HEK293 (cell line): ENCODE results near the gene NAPB.

Source experiments
- HIC1 ChIP-seq: fragments of 450-650 bp; formaldehyde crosslinking; IDR thresholded peaks from 2 replicates; pipeline ENCODE4 v1.5.1; 2016; ENCODE audit warnings: missing biosample characterization, missing genetic modification characterization
- KLF9 ChIP-seq: fragments of 450-650 bp; formaldehyde crosslinking; IDR thresholded peaks from 2 replicates; pipeline ENCODE4 v1.5.1; 2016; ENCODE audit warnings: missing biosample characterization, missing genetic modification characterization, low read depth
- MZF1 ChIP-seq: fragments of 450-650 bp; formaldehyde crosslinking; IDR thresholded peaks from 2 replicates; pipeline ENCODE4 v1.5.1; 2017; ENCODE audit warnings: missing biosample characterization, missing genetic modification characterization, borderline replicate concordance
- OSR2 ChIP-seq: fragments of 450-650 bp; formaldehyde crosslinking; IDR thresholded peaks from 2 replicates; pipeline ENCODE4 v1.5.1; 2016; ENCODE audit warnings: missing biosample characterization, missing genetic modification characterization
- PBX3 ChIP-seq: sonication (generic); formaldehyde crosslinking; IDR thresholded peaks from 2 replicates; pipeline ENCODE4 v1.8.1; 2022; ENCODE audit warnings: mild to moderate bottlenecking, moderate library complexity, missing genetic modification reagents
- ZBTB1 ChIP-seq: fragments of 450-650 bp; formaldehyde crosslinking; IDR thresholded peaks from 2 replicates; pipeline ENCODE4 v1.5.1; 2016; ENCODE audit warnings: missing biosample characterization, missing genetic modification characterization
- ZBTB7A ChIP-seq: fragments of 450-650 bp; formaldehyde crosslinking; IDR thresholded peaks from 2 replicates; pipeline ENCODE4 v1.5.1; 2016; ENCODE audit warnings: low read depth, missing biosample characterization, missing genetic modification characterization
- ZFP41 ChIP-seq: fragments of 450-650 bp; formaldehyde crosslinking; IDR thresholded peaks from 2 replicates; pipeline ENCODE4 v1.5.1; 2016; ENCODE audit warnings: missing biosample characterization, missing genetic modification characterization, borderline replicate concordance
- ZFP69B ChIP-seq: fragments of 450-650 bp; formaldehyde crosslinking; IDR thresholded peaks from 2 replicates; pipeline ENCODE4 v1.5.1; 2016; ENCODE audit warnings: missing biosample characterization, missing genetic modification characterization
- ZNF138 ChIP-seq: fragments of 450-650 bp; formaldehyde crosslinking; IDR thresholded peaks from 2 replicates; pipeline ENCODE4 v1.5.1; 2016; ENCODE audit warnings: missing biosample characterization, missing genetic modification characterization, borderline replicate concordance
- ZNF202 ChIP-seq: fragments of 450-650 bp; formaldehyde crosslinking; IDR thresholded peaks from 2 replicates; pipeline ENCODE4 v1.5.1; 2016; ENCODE audit warnings: missing biosample characterization, missing genetic modification characterization, borderline replicate concordance
- ZNF214 ChIP-seq: fragments of 450-650 bp; formaldehyde crosslinking; IDR thresholded peaks from 2 replicates; pipeline ENCODE4 v1.5.1; 2017; ENCODE audit warnings: missing biosample characterization, mild to moderate bottlenecking, missing genetic modification characterization, borderline replicate concordance
- ZNF23 ChIP-seq: fragments of 450-650 bp; formaldehyde crosslinking; IDR thresholded peaks from 2 replicates; pipeline ENCODE4 v1.5.1; 2016; ENCODE audit warnings: missing biosample characterization, missing genetic modification characterization, borderline replicate concordance
- ZNF24 ChIP-seq: fragments of 450-650 bp; formaldehyde crosslinking; IDR thresholded peaks from 2 replicates; pipeline ENCODE4 v1.5.1; 2016; ENCODE audit warnings: missing biosample characterization, missing genetic modification characterization
- ZNF274 ChIP-seq, 2 experiments: fragments of 200-500 bp in 1 of 2; fragments of 450-650 bp in 1 of 2; sonication (Bioruptor generic) in 1 of 2; formaldehyde crosslinking in 1 of 2; IDR thresholded peaks; 2 replicates each; pipeline versions ENCODE4 v1.5.1 to v1.6.1; 2014 to 2016; ENCODE audit warnings: borderline replicate concordance in 1 of 2, inconsistent platforms in 1 of 2, low read length in 1 of 2, missing biosample characterization in 1 of 2, missing genetic modification characterization in 1 of 2
- ZNF302 ChIP-seq: fragments of 450-650 bp; formaldehyde crosslinking; IDR thresholded peaks from 2 replicates; pipeline ENCODE4 v1.5.1; 2016; ENCODE audit warnings: missing biosample characterization, missing genetic modification characterization, low read depth
- ZNF324 ChIP-seq: fragments of 450-650 bp; formaldehyde crosslinking; IDR thresholded peaks from 2 replicates; pipeline ENCODE4 v1.5.1; 2016; ENCODE audit warnings: missing biosample characterization, missing genetic modification characterization
- ZNF416 ChIP-seq: fragments of 450-650 bp; formaldehyde crosslinking; IDR thresholded peaks from 2 replicates; pipeline ENCODE4 v1.5.1; 2016; ENCODE audit warnings: missing biosample characterization, missing genetic modification characterization
- ZNF529 ChIP-seq: fragments of 450-650 bp; formaldehyde crosslinking; IDR thresholded peaks from 2 replicates; pipeline ENCODE4 v1.5.1; 2017; ENCODE audit warnings: missing genetic modification characterization, missing biosample characterization; ENCODE audit not compliant: insufficient replicate concordance
- ZNF600 ChIP-seq: fragments of 450-650 bp; formaldehyde crosslinking; IDR thresholded peaks from 2 replicates; pipeline ENCODE4 v1.5.1; 2016; ENCODE audit warnings: missing biosample characterization, missing genetic modification characterization
- ZNF660 ChIP-seq: fragments of 450-650 bp; IDR thresholded peaks from 2 replicates; pipeline ENCODE4 v1.5.1; 2018; ENCODE audit warnings: missing biosample characterization, mild to moderate bottlenecking, missing genetic modification characterization
- ZNF664 ChIP-seq: fragments of 450-650 bp; formaldehyde crosslinking; IDR thresholded peaks from 2 replicates; pipeline ENCODE4 v1.5.1; 2016; ENCODE audit warnings: missing biosample characterization, missing genetic modification characterization
- ZNF707 ChIP-seq: fragments of 450-650 bp; formaldehyde crosslinking; IDR thresholded peaks from 2 replicates; pipeline ENCODE4 v1.5.1; 2016; ENCODE audit warnings: missing biosample characterization, missing genetic modification characterization
- ZNF792 ChIP-seq: fragments of 450-650 bp; formaldehyde crosslinking; IDR thresholded peaks from 2 replicates; pipeline ENCODE4 v1.5.1; 2016; ENCODE audit warnings: missing biosample characterization, missing genetic modification characterization
- TF ChIP-seq, protein P1 (sequence below): fragments of 450-650 bp; formaldehyde crosslinking; IDR thresholded peaks from 2 replicates; pipeline ENCODE4 v1.5.1; 2017; ENCODE audit warnings: missing biosample characterization, missing genetic modification characterization
- TF ChIP-seq, protein P2 (sequence below): fragments of 450-650 bp; formaldehyde crosslinking; IDR thresholded peaks from 2 replicates; pipeline ENCODE4 v1.5.1; 2017; ENCODE audit warnings: missing biosample characterization, missing genetic modification characterization
- TF ChIP-seq, protein P3 (sequence below): fragments of 450-650 bp; formaldehyde crosslinking; IDR thresholded peaks from 2 replicates; pipeline ENCODE4 v1.5.1; 2017; ENCODE audit warnings: missing biosample characterization, mild to moderate bottlenecking, missing genetic modification characterization, moderate library complexity
- TF ChIP-seq, protein P4 (sequence below): fragments of 450-650 bp; formaldehyde crosslinking; IDR thresholded peaks from 2 replicates; pipeline ENCODE4 v1.5.1; 2016; ENCODE audit warnings: missing biosample characterization, missing genetic modification characterization
- TF ChIP-seq, protein P5 (sequence below): fragments of 450-650 bp; formaldehyde crosslinking; IDR thresholded peaks from 2 replicates; pipeline ENCODE4; 2016; ENCODE audit warnings: missing biosample characterization, missing genetic modification characterization

NAPB gene

DNA sequence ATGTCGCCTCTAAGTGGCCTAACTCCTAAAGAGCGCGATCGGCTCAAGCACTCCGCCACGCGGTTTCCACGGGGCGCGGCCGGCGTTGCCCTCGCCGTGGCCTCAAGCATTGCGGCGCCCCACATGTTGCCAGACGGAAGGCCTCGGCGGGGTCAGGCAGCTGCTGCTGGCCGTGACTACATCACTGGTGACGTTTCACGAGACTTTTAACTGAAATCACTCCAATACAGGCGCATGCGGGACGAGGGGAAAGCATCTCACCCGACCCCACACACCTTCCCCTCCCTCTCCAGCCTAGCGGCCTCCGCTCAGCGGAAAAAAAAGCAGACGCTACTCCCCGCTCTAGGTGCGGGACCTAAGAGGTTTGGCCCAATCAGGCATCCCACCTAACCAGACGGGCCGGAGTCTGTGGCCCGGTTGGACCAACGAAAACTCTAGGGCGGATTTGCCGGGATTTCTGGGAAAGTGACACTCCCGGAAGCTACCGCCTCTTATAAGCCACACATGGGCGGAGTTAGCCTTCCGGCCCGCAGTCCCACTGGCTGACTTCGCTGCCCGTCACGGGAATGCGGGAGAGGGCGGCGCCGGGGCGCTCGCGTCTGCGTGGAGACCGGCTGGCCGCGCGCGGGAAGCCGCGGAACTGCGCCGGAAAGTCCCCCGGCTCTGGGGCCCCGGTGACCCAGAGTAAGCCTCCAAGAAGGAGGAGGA lies 70.9 kb downstream of the NAPB start, which contains the start of gene NXT1 (continued):
- TF ChIP-seq ZFP69B (peak; percentile 29; the same call in 1 of the 2 replicates), ZFP41 (tag by site-specific recombination) (no peak), ZBTB1 (tag by site-specific recombination) (0 out of 2 replicates have a peak, but pooled peaks have one; percentile 27), ZNF792 (tag by site-specific recombination) (no peak), ZNF600 (tag by site-specific recombination) (no peak), KLF9 (tag by site-specific recombination) (no peak; the same call in 1 of the 2 replicates), ZBTB7A (tag by site-specific recombination) (no peak), ZNF302 (no peak), ZNF707 (no peak), OSR2 (tag by site-specific recombination) (no peak), PBX3 (peak; percentile 89; the same call in 1 of the 2 replicates), HIC1 (tag by site-specific recombination) (no peak), ZNF664 (tag by site-specific recombination) (no peak), ZNF660 (no peak), ZNF529 (tag by site-specific recombination) (no peak), ZNF324 (tag by site-specific recombination) (peak; percentile 45; the same call in 1 of the 2 replicates), ZNF23 (tag by site-specific recombination) (no peak), ZNF416 (tag by site-specific recombination) (no peak), ZNF274 (IDR thresholded peaks at IDR 0.05; ENCODE audit: low read length) (no peak), ZNF274 (tag by site-specific recombination; IDR thresholded peaks at IDR 0.05; ENCODE audit: borderline replicate concordance) (no peak), ZNF202 (tag by site-specific recombination) (no peak), MZF1 (no peak), ZNF24 (tag by site-specific recombination) (no peak), ZNF214 (tag by site-specific recombination) (no peak), ZNF138 (tag by site-specific recombination) (no peak)
- TF ChIP-seq, protein P1, sequence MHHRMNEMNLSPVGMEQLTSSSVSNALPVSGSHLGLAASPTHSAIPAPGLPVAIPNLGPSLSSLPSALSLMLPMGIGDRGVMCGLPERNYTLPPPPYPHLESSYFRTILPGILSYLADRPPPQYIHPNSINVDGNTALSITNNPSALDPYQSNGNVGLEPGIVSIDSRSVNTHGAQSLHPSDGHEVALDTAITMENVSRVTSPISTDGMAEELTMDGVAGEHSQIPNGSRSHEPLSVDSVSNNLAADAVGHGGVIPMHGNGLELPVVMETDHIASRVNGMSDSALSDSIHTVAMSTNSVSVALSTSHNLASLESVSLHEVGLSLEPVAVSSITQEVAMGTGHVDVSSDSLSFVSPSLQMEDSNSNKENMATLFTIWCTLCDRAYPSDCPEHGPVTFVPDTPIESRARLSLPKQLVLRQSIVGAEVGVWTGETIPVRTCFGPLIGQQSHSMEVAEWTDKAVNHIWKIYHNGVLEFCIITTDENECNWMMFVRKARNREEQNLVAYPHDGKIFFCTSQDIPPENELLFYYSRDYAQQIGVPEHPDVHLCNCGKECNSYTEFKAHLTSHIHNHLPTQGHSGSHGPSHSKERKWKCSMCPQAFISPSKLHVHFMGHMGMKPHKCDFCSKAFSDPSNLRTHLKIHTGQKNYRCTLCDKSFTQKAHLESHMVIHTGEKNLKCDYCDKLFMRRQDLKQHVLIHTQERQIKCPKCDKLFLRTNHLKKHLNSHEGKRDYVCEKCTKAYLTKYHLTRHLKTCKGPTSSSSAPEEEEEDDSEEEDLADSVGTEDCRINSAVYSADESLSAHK = no peak
- TF ChIP-seq, protein P2, sequence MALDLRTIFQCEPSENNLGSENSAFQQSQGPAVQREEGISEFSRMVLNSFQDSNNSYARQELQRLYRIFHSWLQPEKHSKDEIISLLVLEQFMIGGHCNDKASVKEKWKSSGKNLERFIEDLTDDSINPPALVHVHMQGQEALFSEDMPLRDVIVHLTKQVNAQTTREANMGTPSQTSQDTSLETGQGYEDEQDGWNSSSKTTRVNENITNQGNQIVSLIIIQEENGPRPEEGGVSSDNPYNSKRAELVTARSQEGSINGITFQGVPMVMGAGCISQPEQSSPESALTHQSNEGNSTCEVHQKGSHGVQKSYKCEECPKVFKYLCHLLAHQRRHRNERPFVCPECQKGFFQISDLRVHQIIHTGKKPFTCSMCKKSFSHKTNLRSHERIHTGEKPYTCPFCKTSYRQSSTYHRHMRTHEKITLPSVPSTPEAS (tag by site-specific recombination) = no peak
- TF ChIP-seq, protein P3, sequence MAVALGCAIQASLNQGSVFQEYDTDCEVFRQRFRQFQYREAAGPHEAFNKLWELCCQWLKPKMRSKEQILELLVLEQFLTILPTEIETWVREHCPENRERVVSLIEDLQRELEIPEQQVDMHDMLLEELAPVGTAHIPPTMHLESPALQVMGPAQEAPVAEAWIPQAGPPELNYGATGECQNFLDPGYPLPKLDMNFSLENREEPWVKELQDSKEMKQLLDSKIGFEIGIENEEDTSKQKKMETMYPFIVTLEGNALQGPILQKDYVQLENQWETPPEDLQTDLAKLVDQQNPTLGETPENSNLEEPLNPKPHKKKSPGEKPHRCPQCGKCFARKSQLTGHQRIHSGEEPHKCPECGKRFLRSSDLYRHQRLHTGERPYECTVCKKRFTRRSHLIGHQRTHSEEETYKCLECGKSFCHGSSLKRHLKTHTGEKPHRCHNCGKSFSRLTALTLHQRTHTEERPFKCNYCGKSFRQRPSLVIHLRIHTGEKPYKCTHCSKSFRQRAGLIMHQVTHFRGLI (tag by site-specific recombination) = no peak
- TF ChIP-seq, protein P4, sequence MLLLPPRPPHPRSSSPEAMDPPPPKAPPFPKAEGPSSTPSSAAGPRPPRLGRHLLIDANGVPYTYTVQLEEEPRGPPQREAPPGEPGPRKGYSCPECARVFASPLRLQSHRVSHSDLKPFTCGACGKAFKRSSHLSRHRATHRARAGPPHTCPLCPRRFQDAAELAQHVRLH (tag by site-specific recombination) = no peak
- TF ChIP-seq, protein P5, sequence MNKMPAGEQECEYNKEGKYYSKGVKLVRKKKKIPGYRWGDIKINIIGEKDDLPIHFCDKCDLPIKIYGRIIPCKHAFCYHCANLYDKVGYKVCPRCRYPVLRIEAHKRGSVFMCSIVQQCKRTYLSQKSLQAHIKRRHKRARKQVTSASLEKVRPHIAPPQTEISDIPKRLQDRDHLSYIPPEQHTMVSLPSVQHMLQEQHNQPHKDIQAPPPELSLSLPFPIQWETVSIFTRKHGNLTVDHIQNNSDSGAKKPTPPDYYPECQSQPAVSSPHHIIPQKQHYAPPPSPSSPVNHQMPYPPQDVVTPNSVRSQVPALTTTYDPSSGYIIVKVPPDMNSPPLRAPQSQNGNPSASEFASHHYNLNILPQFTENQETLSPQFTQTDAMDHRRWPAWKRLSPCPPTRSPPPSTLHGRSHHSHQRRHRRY (tag by site-specific recombination) = no peak
